ENCODE results near the gene TTC23L. TPM values are rescaled to one million over a fixed set of nuclear protein-coding genes. Genes with fewer than 3 reads are reported as not detected.

The TTC23L gene
- total RNA-seq, 4 donors from 2014 or later = not detected

- intact Hi-C loops (cut with DNase I; ENCODE audit: low total_unique reads) (no loop called here), in situ Hi-C loops (cut with MboI; ENCODE audit: low sequenced_read_pairs in 4 of 4) (no loop called here)
- no peaks in the 10 kb centered on the region for H3K36me3 ChIP-seq
- ATAC-seq (no peak), DNase-seq (no peak)
- no peaks in the 10 kb centered on the region for H3K9me3 ChIP-seq
- H3K27ac ChIP-seq = no peak overlapping the region
- no peaks in the 10 kb centered on the region for H3K4me1 ChIP-seq
- H3K27me3 ChIP-seq = no peaks in the 10 kb centered on the region
- H3K4me3 ChIP-seq = no peak overlapping the region
- no peak for TF ChIP-seq POLR2A (IDR thresholded peaks at IDR 0.05)
- no peak for TF ChIP-seq CTCF (IDR thresholded peaks at IDR 0.05 in 4 of 5, conservative IDR thresholded peaks at IDR 0.05 in 1 of 5)
Observed at GRCh38 chr5:34802834-34803563, 36.0 kb upstream of the TTC23L start.

- Histone ChIP-seq H3K36me3 (no peaks in the 10 kb centered on the region), H3K4me3 (no peak overlapping the region), H3K4me1 (no peaks in the 10 kb centered on the region), H3K27me3 (no peaks in the 10 kb centered on the region), H3K9me3 (no peaks in the 10 kb centered on the region), H3K27ac (no peak overlapping the region)
- ATAC-seq (no peak), DNase-seq (no peak)
- intact Hi-C loops (cut with DNase I; ENCODE audit: low total_unique reads) (no loop called here), in situ Hi-C loops (cut with MboI; ENCODE audit: low sequenced_read_pairs in 4 of 4) (no loop called here)
- TF ChIP-seq POLR2A (IDR thresholded peaks at IDR 0.05) = no peak
Observed at GRCh38 chr5:34803974-34804732, 34.8 kb upstream of the TTC23L start.

- TF ChIP-seq POLR2A (IDR thresholded peaks at IDR 0.05) (no peak), CTCF (IDR thresholded peaks at IDR 0.05 in 4 of 5, conservative IDR thresholded peaks at IDR 0.05 in 1 of 5) (no peak)
- Histone ChIP-seq H3K4me3 (no peak overlapping the region), H3K27ac (no peak overlapping the region), H3K9me3 (no peaks in the 10 kb centered on the region), H3K4me1 (no peaks in the 10 kb centered on the region), H3K36me3 (no peaks in the 10 kb centered on the region), H3K27me3 (no peaks in the 10 kb centered on the region)
- ATAC-seq (no peak), DNase-seq (no peak)
- in situ Hi-C loops (cut with MboI; ENCODE audit: low sequenced_read_pairs in 4 of 4) = no loop called here
- intact Hi-C loops (cut with DNase I; ENCODE audit: low total_unique reads) = no loop called here
Observed at GRCh38 chr5:34804913-34805312, 34.1 kb upstream of the TTC23L start.

- no peak for TF ChIP-seq POLR2A (IDR thresholded peaks at IDR 0.05)
- TF ChIP-seq CTCF (IDR thresholded peaks at IDR 0.05 in 4 of 5, conservative IDR thresholded peaks at IDR 0.05 in 1 of 5) = no peak
- no peak for ATAC-seq
- in situ Hi-C loops (cut with MboI; ENCODE audit: low sequenced_read_pairs in 4 of 4) = no loop called here
- DNase-seq = no peak
- H3K27ac ChIP-seq = no peak overlapping the region
- intact Hi-C loops (cut with DNase I; ENCODE audit: low total_unique reads) = no loop called here
- no peak overlapping the region for H3K4me3 ChIP-seq
- H3K9me3 ChIP-seq = no peaks in the 10 kb centered on the region
- no peaks in the 10 kb centered on the region for H3K27me3 ChIP-seq
- H3K36me3 ChIP-seq = no peaks in the 10 kb centered on the region
- no peaks in the 10 kb centered on the region for H3K4me1 ChIP-seq
Observed at GRCh38 chr5:34806532-34806931, 32.4 kb upstream of the TTC23L start.

GRCh38 chr5:34811706-34812105, 27.3 kb upstream of the TTC23L start:
- no peaks in the 10 kb centered on the region for H3K9me3 ChIP-seq
- no peaks in the 10 kb centered on the region for H3K36me3 ChIP-seq
- no peak overlapping the region for H3K4me3 ChIP-seq
- DNase-seq (no peak), ATAC-seq (no peak)
- H3K27ac ChIP-seq = no peak overlapping the region
- in situ Hi-C loops (cut with MboI; ENCODE audit: low sequenced_read_pairs in 4 of 4) = no loop called here
- H3K4me1 ChIP-seq = no peaks in the 10 kb centered on the region
- no peaks in the 10 kb centered on the region for H3K27me3 ChIP-seq
- intact Hi-C loops (cut with DNase I; ENCODE audit: low total_unique reads) = no loop called here
- TF ChIP-seq CTCF (IDR thresholded peaks at IDR 0.05 in 4 of 5, conservative IDR thresholded peaks at IDR 0.05 in 1 of 5) = no peak
- TF ChIP-seq POLR2A (IDR thresholded peaks at IDR 0.05) = no peak

All from gastrocnemius medialis (tissue), 4 donors.